HG03378 (cell line): ENCODE data around the gene SHC4.
"Not testable (repeated sequence)": the region's sequence is repeated elsewhere in the genome, so short reads cannot be mapped to it uniquely, and the experiment has no call there.

Experiments used
- ATAC-seq: cut with Tn5 transposase; IDR thresholded peaks from one replicate; pipeline ENCODE4 v1.9.1; 2021; ENCODE audit warnings: mild to moderate bottlenecking, moderate library complexity; ENCODE audit not compliant: unreplicated experiment

Gene SHC4

GRCh38 chr15:48928877-48929538 lies 34.7 kb downstream of the SHC4 start:
- ATAC-seq = no peak

GRCh38 chr15:48925714-48926223 lies 38.0 kb downstream of the SHC4 start:
- ATAC-seq = no peak

GRCh38 chr15:48924528-48925393 lies 39.0 kb downstream of the SHC4 start:
- ATAC-seq = no peak

- no peak for ATAC-seq
These were observed 41.7 kb downstream of the SHC4 start for GRCh38 chr15:48922046-48922445.

GRCh38 chr15:48916721-48917120 lies 47.0 kb downstream of the SHC4 start:
- no peak for ATAC-seq

- no peak for ATAC-seq
These were observed 47.9 kb downstream of the SHC4 start for GRCh38 chr15:48915861-48916260.

- ATAC-seq = no peak
These were observed 49.0 kb downstream of the SHC4 start for GRCh38 chr15:48914717-48915116.

GRCh38 chr15:48913141-48913540 lies 50.6 kb downstream of the SHC4 start:
- no peak for ATAC-seq

- not testable (repeated sequence) for ATAC-seq
These were observed 53.2 kb downstream of the SHC4 start for GRCh38 chr15:48910554-48910953.

GRCh38 chr15:48909313-48909712 lies 54.4 kb downstream of the SHC4 start:
- ATAC-seq = not testable (repeated sequence)

- no peak for ATAC-seq
These were observed 57.9 kb downstream of the SHC4 start for GRCh38 chr15:48905847-48906246.

- no peak for ATAC-seq
These were observed 58.5 kb downstream of the SHC4 start for GRCh38 chr15:48905216-48905615.

- no peak for ATAC-seq
These were observed 59.0 kb downstream of the SHC4 start for GRCh38 chr15:48904758-48905157.

- ATAC-seq = no peak
These were observed 63.9 kb downstream of the SHC4 start for GRCh38 chr15:48899793-48900192.

GRCh38 chr15:48898446-48898845 lies 65.3 kb downstream of the SHC4 start:
- no peak for ATAC-seq

GRCh38 chr15:48898032-48898431 lies 65.7 kb downstream of the SHC4 start:
- no peak for ATAC-seq

- no peak for ATAC-seq
These were observed 66.6 kb downstream of the SHC4 start for GRCh38 chr15:48896869-48897814.

- no peak for ATAC-seq
These were observed 70.4 kb downstream of the SHC4 start for GRCh38 chr15:48893311-48893710.

- ATAC-seq = no peak
These were observed 72.4 kb downstream of the SHC4 start for GRCh38 chr15:48891232-48891765.

- no peak for ATAC-seq
These were observed 73.2 kb downstream of the SHC4 start for GRCh38 chr15:48890375-48890972.
